Cardiac muscle cell (in vitro differentiated cells and primary cell): Measurements from ENCODE around the gene MED13L. TPM values are rescaled to one million over a fixed set of nuclear protein-coding genes. Genes with fewer than 3 reads are reported as not detected.
"Not testable (repeated sequence)": the region's sequence is repeated elsewhere in the genome, so short reads cannot be mapped to it uniquely, and the experiment has no call there.

Experiments used
- DNase-seq, 2 donors: peaks; one replicate each; pipeline versions ENCODE4 v3.0.0 to v3.0.0-alpha.2; 2010 to 2017; ENCODE audit warnings: low read depth in 1 of 2, low spot score in 1 of 2
- H3K27ac ChIP-seq: fragments of 200-600 bp; sonication (generic); 2 replicates; pipeline ENCODE4 v1.5.1; 2016
- H3K27me3 ChIP-seq: fragments of 200-600 bp; sonication (generic); 2 replicates; pipeline ENCODE4 v1.6.0; 2016; ENCODE audit warnings: control low read depth
- H3K36me3 ChIP-seq: fragments of 200-600 bp; sonication (generic); 2 replicates; pipeline ENCODE4 v1.5.1; 2016; ENCODE audit warnings: control low read depth
- H3K4me1 ChIP-seq: fragments of 200-600 bp; sonication (generic); 2 replicates; pipeline ENCODE4 v1.8.1; 2017; ENCODE audit warnings: low read depth, mild to moderate bottlenecking, mixed run types
- H3K4me3 ChIP-seq: fragments of 200-600 bp; sonication (generic); 2 replicates; pipeline ENCODE4 v1.5.1; 2016; ENCODE audit warnings: mild to moderate bottlenecking
- H3K9me3 ChIP-seq: fragments of 200-600 bp; sonication (generic); 2 replicates; pipeline ENCODE4 v1.5.1; 2017; ENCODE audit warnings: low read depth, mild to moderate bottlenecking, control low read depth
- CTCF ChIP-seq: IDR thresholded peaks from 2 replicates; pipeline ENCODE4 v1.5.1; 2012; ENCODE audit warnings: low read depth, mild to moderate bottlenecking, low read length
- polyA plus RNA-seq: library from polyadenylated mRNA; unstranded; fragments of >200 nt; fragmentation: Nextera tagmentation; extraction: Ambion mirVana; gene quantifications from 2 replicates; pipeline ENCODE4 v1.2.1, GENCODE V29; 2016
- total RNA-seq: library from RNA; depleted of rRNA; stranded (reverse); fragments of >200 nt; gene quantifications from 2 replicates; pipeline ENCODE4 v1.2.3, GENCODE V29; 2016

The MED13L gene
- total and polyA plus RNA-seq, 2 experiments from 2014 or later = 31.3 to 94.3 TPM

GRCh38 chr12:116288735-116289134 is 11.2 kb upstream of the MED13L start:
- Histone ChIP-seq H3K9me3 (no peaks in the 10 kb centered on the region), H3K4me3 (no peak overlapping the region), H3K27me3 (no peaks in the 10 kb centered on the region), H3K36me3 (no peaks in the 10 kb centered on the region), H3K27ac (no peak overlapping the region), H3K4me1 (no peaks in the 10 kb centered on the region)
- DNase-seq = no peak
- TF ChIP-seq CTCF = no peak

DNA sequence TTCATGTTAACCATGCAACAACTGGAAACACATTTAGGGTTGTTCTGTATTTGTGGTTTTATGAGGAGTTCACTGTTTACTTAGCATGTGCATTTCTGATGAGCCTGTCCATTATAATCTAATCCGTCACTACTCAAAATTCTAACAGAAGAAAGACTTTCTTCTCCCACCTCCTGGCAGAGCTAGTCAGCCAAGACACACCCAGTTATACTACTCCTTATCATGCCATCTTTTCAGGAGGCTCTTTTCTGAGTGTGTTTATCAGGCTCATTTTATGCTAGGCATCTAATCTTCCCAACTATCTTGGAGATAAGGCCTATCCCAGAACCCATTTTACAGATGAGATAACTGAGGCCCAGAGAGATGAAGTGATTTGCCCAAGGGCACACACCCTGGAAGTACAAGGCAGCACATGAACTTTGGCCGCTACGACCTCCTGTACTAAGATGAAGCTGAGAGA is 10.4 kb upstream of the MED13L start:
- Histone ChIP-seq H3K4me1 (no peaks in the 10 kb centered on the region), H3K36me3 (no peaks in the 10 kb centered on the region), H3K27me3 (no peaks in the 10 kb centered on the region), H3K9me3 (no peaks in the 10 kb centered on the region), H3K4me3 (no peak overlapping the region), H3K27ac (no peak overlapping the region)
- TF ChIP-seq CTCF = no peak
- no peak for DNase-seq

- Histone ChIP-seq H3K4me3 (no peak overlapping the region), H3K36me3 (no peaks in the 10 kb centered on the region), H3K9me3 (no peaks in the 10 kb centered on the region), H3K27me3 (no peaks in the 10 kb centered on the region), H3K27ac (no peak overlapping the region), H3K4me1 (no peaks in the 10 kb centered on the region)
- DNase-seq = peak in 1 of 2 donors; percentile 91
- no peak for TF ChIP-seq CTCF
Measured at GRCh38 chr12:116284396-116284795, 6.9 kb upstream of the MED13L start.

- H3K4me3 ChIP-seq, H3K4me1 ChIP-seq, H3K27ac ChIP-seq, H3K27me3 ChIP-seq, DNase-seq, H3K36me3 ChIP-seq, H3K9me3 ChIP-seq: not testable (repeated sequence)
Measured at GRCh38 chr12:116283881-116284280, 6.4 kb upstream of the MED13L start.

- H3K36me3 ChIP-seq = no peaks in the 10 kb centered on the region
- DNase-seq = no peak
- no peaks in the 10 kb centered on the region for H3K9me3 ChIP-seq
- no peaks in the 10 kb centered on the region for H3K27me3 ChIP-seq
- no peak for TF ChIP-seq CTCF
- H3K4me1 ChIP-seq = no peaks in the 10 kb centered on the region
- H3K27ac ChIP-seq = no peak overlapping the region
- H3K4me3 ChIP-seq = no peak overlapping the region
Measured at GRCh38 chr12:116282371-116283286, 5.1 kb upstream of the MED13L start.

GRCh38 chr12:116280595-116281290 is 3.2 kb upstream of the MED13L start:
- Histone ChIP-seq H3K27ac (no peak overlapping the region), H3K27me3 (no peaks in the 10 kb centered on the region), H3K4me1 (no peaks in the 10 kb centered on the region), H3K36me3 (no peaks in the 10 kb centered on the region), H3K9me3 (no peaks in the 10 kb centered on the region), H3K4me3 (no peak overlapping the region)
- TF ChIP-seq CTCF = no peak
- no peak for DNase-seq
